ENCODE measurements around the gene DNM1.

DNA sequence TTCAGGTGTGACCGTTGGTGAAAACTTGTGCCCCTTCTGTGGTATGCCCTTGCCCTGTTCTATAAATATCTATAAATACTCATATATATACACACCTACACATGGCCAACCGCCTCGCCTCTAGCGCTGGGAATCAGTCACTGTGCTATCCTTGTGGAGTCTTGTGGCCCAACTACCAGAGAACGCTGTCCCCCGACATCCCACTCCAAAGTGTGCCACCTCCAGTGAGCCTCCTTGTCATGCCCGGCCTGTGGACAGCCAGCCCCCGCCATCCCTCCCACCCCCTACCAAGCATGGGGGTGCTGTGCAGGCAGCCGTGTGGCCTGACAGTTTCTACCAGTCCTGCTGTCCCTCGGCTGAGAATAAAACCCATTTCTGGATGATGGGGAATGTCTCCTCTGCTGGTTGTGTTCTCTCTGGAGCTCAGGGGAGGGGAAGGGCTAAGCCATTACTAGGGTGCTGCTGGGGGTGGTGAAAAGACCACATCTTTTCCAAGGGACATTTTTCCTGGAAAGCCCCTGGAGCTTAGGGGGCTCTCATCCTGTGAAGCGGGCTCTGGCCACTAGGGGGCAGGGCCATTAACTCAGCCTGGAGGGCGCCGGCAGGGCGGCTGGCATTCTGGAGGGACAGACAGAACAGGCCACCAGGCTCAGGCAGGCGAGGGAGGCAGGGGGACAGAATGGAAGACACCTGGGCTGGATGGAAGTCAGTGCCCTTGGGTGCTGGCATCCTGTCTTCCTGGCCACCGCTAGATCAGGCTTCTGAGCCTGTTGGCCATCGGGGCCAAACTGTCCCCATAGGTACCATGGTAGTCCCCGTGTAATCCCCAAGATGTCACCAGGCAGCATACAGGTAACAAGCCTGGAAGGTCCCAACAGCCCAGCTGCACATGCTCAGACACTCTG, 51.9 kb downstream of the DNM1 start:
- TF ChIP-seq GATA3 (IDR thresholded peaks at IDR 0.05; ENCODE audit: low read depth, low read length) (no peak), GATA2 (IDR thresholded peaks at IDR 0.05; ENCODE audit: low read depth, low read length) (no peak)
